NT2/D1 (cell line): ENCODE data around the gene PPM1L.

Experiments
- SUZ12 ChIP-seq: IDR thresholded peaks from 2 replicates; pipeline ENCODE4 v1.6.1; 2011; ENCODE audit not compliant: insufficient read length, insufficient read depth; ENCODE audit errors: extremely low read depth
- YY1 ChIP-seq: IDR thresholded peaks from 2 replicates; pipeline ENCODE4 v1.6.1; 2011; ENCODE audit not compliant: insufficient read length, insufficient read depth
- ZNF274 ChIP-seq: IDR thresholded peaks from 2 replicates; pipeline ENCODE4 v1.6.1; 2011; ENCODE audit warnings: mild to moderate bottlenecking, low read depth, low read length

DNA sequence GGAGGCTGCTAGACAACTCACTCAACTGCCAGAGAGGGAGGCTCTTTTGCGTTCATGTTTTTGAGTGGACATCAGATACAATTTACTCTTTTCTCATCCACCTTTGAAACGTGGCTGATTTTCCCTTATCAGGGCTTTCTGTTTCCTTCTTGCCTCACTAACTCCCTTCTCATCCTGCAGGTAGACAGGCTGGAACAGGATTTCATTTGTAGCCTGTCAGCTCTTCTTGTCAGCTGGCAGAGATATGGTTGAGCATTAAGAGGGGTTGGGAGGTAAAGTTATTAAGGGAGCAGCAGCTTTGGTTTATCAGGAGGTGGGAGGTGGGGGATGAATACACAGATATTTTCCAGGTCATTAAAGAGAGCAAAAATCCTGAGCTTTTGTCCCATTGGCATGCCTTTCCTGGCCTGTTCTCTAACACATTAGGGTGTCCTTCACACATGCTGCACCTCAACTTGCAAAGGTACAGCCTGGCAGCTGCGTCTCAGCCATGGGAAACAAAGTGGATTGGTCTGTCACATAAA is 73.5 kb downstream of the PPM1L start:
- no peak for TF ChIP-seq ZNF274
- TF ChIP-seq YY1 = no peak
- TF ChIP-seq SUZ12 = no peak
